ENCODE measurements around the gene SLC38A7.

DNA sequence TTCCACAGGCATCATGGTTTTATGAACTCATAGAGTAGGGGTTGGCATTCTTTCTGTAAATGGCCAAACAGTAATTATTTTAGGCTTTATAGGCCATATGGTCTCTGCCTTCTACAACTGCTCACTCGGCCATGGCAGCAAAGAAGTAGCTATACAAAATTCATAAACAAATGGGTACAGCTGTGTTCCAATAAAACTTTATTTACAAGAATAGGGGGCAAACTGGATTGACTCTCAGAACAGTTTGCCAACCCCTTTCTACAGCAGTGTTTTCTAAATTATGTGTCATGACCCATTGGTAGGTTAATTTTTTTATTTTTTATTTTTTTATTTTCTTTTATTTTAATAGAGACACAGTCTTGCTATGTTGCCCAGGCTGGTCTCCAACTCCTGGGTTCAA is 29.2 kb upstream of the SLC38A7 start:
- TF ChIP-seq, protein P1, sequence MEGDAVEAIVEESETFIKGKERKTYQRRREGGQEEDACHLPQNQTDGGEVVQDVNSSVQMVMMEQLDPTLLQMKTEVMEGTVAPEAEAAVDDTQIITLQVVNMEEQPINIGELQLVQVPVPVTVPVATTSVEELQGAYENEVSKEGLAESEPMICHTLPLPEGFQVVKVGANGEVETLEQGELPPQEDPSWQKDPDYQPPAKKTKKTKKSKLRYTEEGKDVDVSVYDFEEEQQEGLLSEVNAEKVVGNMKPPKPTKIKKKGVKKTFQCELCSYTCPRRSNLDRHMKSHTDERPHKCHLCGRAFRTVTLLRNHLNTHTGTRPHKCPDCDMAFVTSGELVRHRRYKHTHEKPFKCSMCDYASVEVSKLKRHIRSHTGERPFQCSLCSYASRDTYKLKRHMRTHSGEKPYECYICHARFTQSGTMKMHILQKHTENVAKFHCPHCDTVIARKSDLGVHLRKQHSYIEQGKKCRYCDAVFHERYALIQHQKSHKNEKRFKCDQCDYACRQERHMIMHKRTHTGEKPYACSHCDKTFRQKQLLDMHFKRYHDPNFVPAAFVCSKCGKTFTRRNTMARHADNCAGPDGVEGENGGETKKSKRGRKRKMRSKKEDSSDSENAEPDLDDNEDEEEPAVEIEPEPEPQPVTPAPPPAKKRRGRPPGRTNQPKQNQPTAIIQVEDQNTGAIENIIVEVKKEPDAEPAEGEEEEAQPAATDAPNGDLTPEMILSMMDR (IDR thresholded peaks at IDR 0.05), result no peak
- TF ChIP-seq POLR2A (IDR thresholded peaks at IDR 0.05), result no peak
